SK-N-SH (cell line): ENCODE data around the gene NAALADL2. TPM values are rescaled to one million over a fixed set of nuclear protein-coding genes. Genes with fewer than 3 reads are reported as not detected.

Source experiments
- CTCF ChIA-PET: fragments of 300-600, 350-600 bp; formaldehyde crosslinking; extraction: SDS; loops from one replicate; lab custom pipeline; 2021; lab: Yijun Ruan, JAX
- POLR2A ChIA-PET: fragments of 350-600 bp; sonication (Branson Sonifier 250); formaldehyde crosslinking; extraction: SDS; loops from one replicate; lab custom pipeline; 2020; ENCODE audit warnings: antibody characterized with exemption, inconsistent platforms; lab: Yijun Ruan, JAX
- DNase-seq: peaks from one replicate; pipeline ENCODE4 v3.0.0; 2012
- H2AFZ ChIP-seq: fragments of 200-600 bp; sonication (generic); 2 replicates; pipeline ENCODE4 v1.8.1; 2016; ENCODE audit warnings: antibody characterized with exemption, mild to moderate bottlenecking, low read depth
- H3F3A ChIP-seq: fragments of 200-600 bp; sonication (generic); replicated peaks from 2 replicates; pipeline ENCODE3; 2016; ENCODE audit warnings: antibody characterized with exemption, mild to moderate bottlenecking; ENCODE audit not compliant: insufficient read depth
- H3K27ac ChIP-seq, 2 experiments: fragments of 200-500 bp in 1 of 2; fragments of 200-600 bp in 1 of 2; sonication (Bioruptor generic) in 1 of 2; sonication (generic), shearing (Covaris generic) in 1 of 2; 2 replicates each; pipeline versions ENCODE4 v1.5.1 to v1.6.1; 2014 to 2016; ENCODE audit warnings: low read depth in 2 of 2, inconsistent platforms in 1 of 2, low read length in 1 of 2, mild to moderate bottlenecking in 1 of 2, mixed read lengths in 1 of 2
- H3K27me3 ChIP-seq: fragments of 200-600 bp; sonication (generic), shearing (Covaris generic); 2 replicates; pipeline ENCODE4 v1.6.1; 2016; ENCODE audit warnings: mixed run types; ENCODE audit not compliant: insufficient read depth
- H3K36me3 ChIP-seq, 2 experiments: fragments of 200-500 bp in 1 of 2; fragments of 200-600 bp in 1 of 2; sonication (Bioruptor generic) in 1 of 2; sonication (generic) in 1 of 2; replicated peaks in 1 of 2; 2 replicates each; pipeline versions ENCODE3 to v1.5.1; 2014 to 2016; ENCODE audit warnings: low read length in 1 of 2, mild to moderate bottlenecking in 1 of 2; ENCODE audit not compliant: insufficient read depth in 2 of 2, control insufficient read depth in 1 of 2
- H3K4me1 ChIP-seq, 2 experiments: fragments of 200-500 bp in 1 of 2; fragments of 200-600 bp in 1 of 2; sonication (Bioruptor generic) in 1 of 2; sonication (generic), shearing (Covaris generic) in 1 of 2; 2 replicates each; pipeline versions ENCODE4 v1.5.1 to v1.6.1; 2014 to 2016; ENCODE audit warnings: low read depth in 1 of 2, low read length in 1 of 2, mixed run types in 1 of 2; ENCODE audit not compliant: insufficient read depth in 2 of 2, control insufficient read depth in 1 of 2
- H3K4me2 ChIP-seq: fragments of 200-600 bp; sonication (generic), shearing (Covaris generic); 2 replicates; pipeline ENCODE4 v1.6.1; 2017; ENCODE audit warnings: mixed run types
- H3K4me3 ChIP-seq, 2 experiments: fragments of 200-500 bp in 1 of 2; fragments of 200-600 bp in 1 of 2; sonication (Bioruptor generic) in 1 of 2; sonication (generic), shearing (Covaris generic) in 1 of 2; 2 replicates each; pipeline versions ENCODE4 v1.5.1 to v1.8.1; 2014 to 2016; ENCODE audit warnings: low read depth in 2 of 2, inconsistent platforms in 1 of 2, low read length in 1 of 2, mild to moderate bottlenecking in 1 of 2, mixed read lengths in 1 of 2, moderate library complexity in 1 of 2
- H3K79me2 ChIP-seq: fragments of 200-600 bp; sonication (generic); 2 replicates; pipeline ENCODE4 v1.8.1; 2017; ENCODE audit warnings: mild to moderate bottlenecking; ENCODE audit not compliant: insufficient read depth
- H3K9ac ChIP-seq: fragments of 200-600 bp; sonication (generic); 2 replicates; pipeline ENCODE4 v1.6.1; 2017; ENCODE audit warnings: mixed run types
- H3K9me2 ChIP-seq: fragments of 200-600 bp; sonication (generic); 2 replicates; pipeline ENCODE4 v1.6.1; 2017; ENCODE audit warnings: mixed run types
- H3K9me3 ChIP-seq: fragments of 200-600 bp; sonication (generic); 2 replicates; pipeline ENCODE4 v1.6.1; 2017; ENCODE audit warnings: mixed run types, mild to moderate bottlenecking, moderate library complexity
- H4K20me1 ChIP-seq: fragments of 200-600 bp; sonication (generic); 2 replicates; pipeline ENCODE4 v1.6.1; 2017; ENCODE audit warnings: mild to moderate bottlenecking, mixed run types; ENCODE audit not compliant: insufficient read depth
- CHD2 ChIP-seq: fragments of 150-350 bp; IDR thresholded peaks from 2 replicates; pipeline ENCODE4 v1.6.1; 2018; ENCODE audit warnings: low read length; ENCODE audit not compliant: partially characterized antibody
- EP300 ChIP-seq, 2 experiments: IDR thresholded peaks; 2 replicates each; pipeline versions ENCODE4 v1.4.0 to v1.6.1; 2012; ENCODE audit warnings: borderline replicate concordance in 1 of 2, low read depth in 1 of 2, low read length in 1 of 2
- EZH2phosphoT487 ChIP-seq: fragments of 200-600 bp; sonication (generic); IDR thresholded peaks from 2 replicates; pipeline ENCODE4 v1.6.1; 2017; ENCODE audit warnings: low read depth, mixed run types, mild to moderate bottlenecking, antibody characterized with exemption, moderate library complexity, borderline replicate concordance
- FOXJ3 ChIP-seq: sonication (generic); formaldehyde crosslinking; IDR thresholded peaks from 2 replicates; pipeline ENCODE4 v1.5.1; 2020; ENCODE audit warnings: mild to moderate bottlenecking, missing genetic modification reagents
- FOXM1 ChIP-seq: IDR thresholded peaks from 2 replicates; pipeline ENCODE4 v1.4.0; 2012; ENCODE audit warnings: low read depth, mild to moderate bottlenecking
- GABPA ChIP-seq: IDR thresholded peaks from 2 replicates; pipeline ENCODE4 v1.4.0; 2012; ENCODE audit warnings: low read depth, mild to moderate bottlenecking
- NFIC ChIP-seq: IDR thresholded peaks from 2 replicates; pipeline ENCODE4 v1.4.0; 2012; ENCODE audit warnings: borderline replicate concordance
- POLR2AphosphoS5 ChIP-seq: IDR thresholded peaks from 2 replicates; pipeline ENCODE4 v1.6.1; 2012; ENCODE audit warnings: low read depth, low read length
- RAD21 ChIP-seq: IDR thresholded peaks from 2 replicates; pipeline ENCODE4 v1.6.1; 2012; ENCODE audit warnings: mild to moderate bottlenecking, low read length
- RCOR1 ChIP-seq: fragments of 150-350 bp; IDR thresholded peaks from 2 replicates; pipeline ENCODE4 v1.6.1; 2017; ENCODE audit warnings: antibody characterized with exemption, low read length
- RFX5 ChIP-seq: IDR thresholded peaks from 2 replicates; pipeline ENCODE4 v1.6.1; 2012; ENCODE audit warnings: mild to moderate bottlenecking, improper control_type of control experiment, low read length
- SIN3A ChIP-seq: IDR thresholded peaks from 2 replicates; pipeline ENCODE4 v1.6.1; 2012; ENCODE audit warnings: low read depth, mild to moderate bottlenecking, low read length, moderate library complexity, borderline replicate concordance
- SMC3 ChIP-seq: IDR thresholded peaks from 2 replicates; pipeline ENCODE4 v1.6.1; 2012; ENCODE audit warnings: low read depth, low read length, improper control_type of control experiment
- TAF1 ChIP-seq: IDR thresholded peaks from 2 replicates; pipeline ENCODE4 v1.6.1; 2012; ENCODE audit warnings: low read depth, mild to moderate bottlenecking, low read length, moderate library complexity, borderline replicate concordance
- TCF12 ChIP-seq: IDR thresholded peaks from 2 replicates; pipeline ENCODE4 v1.4.0; 2012
- WGBS: methylation state at CpG from one replicate; pipeline ENCODE4 v1.1.6; 2017; ENCODE audit warnings: low lambda C conversion rate; 5-methylcytosine and 5-hydroxymethylcytosine counted together
- polyA plus RNA-seq, 3 experiments: library from polyadenylated mRNA; depleted of rRNA; stranded (reverse); fragments of >200 nt; gene quantifications; 2 replicates each; pipeline ENCODE4 v1.2.3, GENCODE V29; 2012
- TF ChIP-seq, protein P1 (sequence below): fragments of 200-600 bp; sonication (generic); IDR thresholded peaks from 2 replicates; pipeline ENCODE4 v1.6.1; 2017; ENCODE audit warnings: antibody characterized with exemption, mild to moderate bottlenecking, moderate library complexity
- TF ChIP-seq, protein P2 (sequence below): IDR thresholded peaks from 2 replicates; pipeline ENCODE4 v1.4.0; 2012; ENCODE audit warnings: low read depth, borderline replicate concordance
- TF ChIP-seq, protein P3 (sequence below): IDR thresholded peaks from 2 replicates; pipeline ENCODE4; 2012
- TF ChIP-seq, protein P4 (sequence below): fragments of 150-350 bp; IDR thresholded peaks from 2 replicates; pipeline ENCODE4 v1.6.1; 2017; ENCODE audit warnings: antibody characterized with exemption, low read length, low read depth, borderline replicate concordance
- TF ChIP-seq, protein P5 (sequence below): IDR thresholded peaks from 2 replicates; pipeline ENCODE4 v1.4.0; 2012; ENCODE audit warnings: low read depth

NAALADL2 gene
- polyA plus RNA-seq, 1 of the 3 experiments (the other 2 are of a cell fraction) = 1.2 TPM

DNA sequence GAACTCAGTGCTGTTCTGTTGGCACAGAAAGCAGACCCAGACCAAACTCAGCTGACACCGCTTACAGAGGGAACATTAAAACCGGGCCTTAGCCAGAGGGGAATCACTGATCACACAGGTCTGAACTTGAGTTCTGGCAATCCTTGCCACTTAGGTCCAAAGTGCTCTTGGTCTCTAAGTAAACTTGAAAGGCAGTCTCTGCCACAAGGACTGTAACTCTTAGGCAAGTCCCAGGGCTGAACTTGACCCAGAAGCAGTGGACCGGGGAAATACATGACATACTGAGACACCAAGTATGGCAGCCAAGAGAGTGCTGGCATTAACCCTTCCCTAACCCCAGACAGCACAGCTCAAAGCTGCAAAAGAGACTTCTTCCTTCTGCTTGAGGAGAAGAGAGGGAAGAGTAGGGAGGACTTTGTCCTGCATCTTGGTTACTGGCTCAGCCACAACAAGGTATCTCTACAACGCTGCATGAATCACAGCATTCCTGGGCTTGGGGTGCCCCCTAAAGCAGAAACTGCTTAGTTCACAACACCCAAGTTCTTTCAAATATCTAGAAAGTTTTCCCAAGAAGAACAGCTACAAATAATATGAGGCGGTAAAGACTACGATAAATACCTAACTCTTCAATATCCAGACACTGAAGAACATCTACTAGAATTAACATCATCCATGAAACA is 32.5 kb downstream of the NAALADL2 start:
- no peak for DNase-seq
- CTCF ChIA-PET = no interaction called here
- H3K4me3 ChIP-seq = no peak overlapping the region
- peaks cover 5% of the 10 kb centered on the region; the same call in 1 of the 2 replicates for H3K9me3 ChIP-seq
- H3K9ac ChIP-seq = no peak overlapping the region
- no peaks in the 10 kb centered on the region for H3K79me2 ChIP-seq
- no peak overlapping the region for H2AFZ ChIP-seq
- H3K4me2 ChIP-seq = no peak overlapping the region
- POLR2A ChIA-PET = no interaction called here
- no peaks in the 10 kb centered on the region for H4K20me1 ChIP-seq
- no peaks in the 10 kb centered on the region for H3K27me3 ChIP-seq
- 90% methylated on average over 6 of the region's 6 CpGs for WGBS
- no peaks in the 10 kb centered on the region for H3F3A ChIP-seq
- TF ChIP-seq TCF12 (no peak), FOXM1 (no peak), SMC3 (no peak), TAF1 (no peak), EP300 (IDR thresholded peaks at IDR 0.05; ENCODE audit: borderline replicate concordance in 1 of 2, low read depth in 1 of 2, low read length in 1 of 2) (no peak), POLR2AphosphoS5 (no peak), NFIC (no peak), GABPA (no peak), CHD2 (no peak), RAD21 (no peak; the same call in 1 of the 2 replicates)
- TF ChIP-seq, protein P1, sequence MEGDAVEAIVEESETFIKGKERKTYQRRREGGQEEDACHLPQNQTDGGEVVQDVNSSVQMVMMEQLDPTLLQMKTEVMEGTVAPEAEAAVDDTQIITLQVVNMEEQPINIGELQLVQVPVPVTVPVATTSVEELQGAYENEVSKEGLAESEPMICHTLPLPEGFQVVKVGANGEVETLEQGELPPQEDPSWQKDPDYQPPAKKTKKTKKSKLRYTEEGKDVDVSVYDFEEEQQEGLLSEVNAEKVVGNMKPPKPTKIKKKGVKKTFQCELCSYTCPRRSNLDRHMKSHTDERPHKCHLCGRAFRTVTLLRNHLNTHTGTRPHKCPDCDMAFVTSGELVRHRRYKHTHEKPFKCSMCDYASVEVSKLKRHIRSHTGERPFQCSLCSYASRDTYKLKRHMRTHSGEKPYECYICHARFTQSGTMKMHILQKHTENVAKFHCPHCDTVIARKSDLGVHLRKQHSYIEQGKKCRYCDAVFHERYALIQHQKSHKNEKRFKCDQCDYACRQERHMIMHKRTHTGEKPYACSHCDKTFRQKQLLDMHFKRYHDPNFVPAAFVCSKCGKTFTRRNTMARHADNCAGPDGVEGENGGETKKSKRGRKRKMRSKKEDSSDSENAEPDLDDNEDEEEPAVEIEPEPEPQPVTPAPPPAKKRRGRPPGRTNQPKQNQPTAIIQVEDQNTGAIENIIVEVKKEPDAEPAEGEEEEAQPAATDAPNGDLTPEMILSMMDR = no peak
- TF ChIP-seq, protein P2, sequence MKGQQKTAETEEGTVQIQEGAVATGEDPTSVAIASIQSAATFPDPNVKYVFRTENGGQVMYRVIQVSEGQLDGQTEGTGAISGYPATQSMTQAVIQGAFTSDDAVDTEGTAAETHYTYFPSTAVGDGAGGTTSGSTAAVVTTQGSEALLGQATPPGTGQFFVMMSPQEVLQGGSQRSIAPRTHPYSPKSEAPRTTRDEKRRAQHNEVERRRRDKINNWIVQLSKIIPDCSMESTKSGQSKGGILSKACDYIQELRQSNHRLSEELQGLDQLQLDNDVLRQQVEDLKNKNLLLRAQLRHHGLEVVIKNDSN = no peak
- H3K9me2 ChIP-seq = no peaks in the 10 kb centered on the region
- H3K4me1 ChIP-seq = no peaks in the 10 kb centered on the region
- H3K27ac ChIP-seq = no peak overlapping the region
- no peaks in the 10 kb centered on the region for H3K36me3 ChIP-seq

DNA sequence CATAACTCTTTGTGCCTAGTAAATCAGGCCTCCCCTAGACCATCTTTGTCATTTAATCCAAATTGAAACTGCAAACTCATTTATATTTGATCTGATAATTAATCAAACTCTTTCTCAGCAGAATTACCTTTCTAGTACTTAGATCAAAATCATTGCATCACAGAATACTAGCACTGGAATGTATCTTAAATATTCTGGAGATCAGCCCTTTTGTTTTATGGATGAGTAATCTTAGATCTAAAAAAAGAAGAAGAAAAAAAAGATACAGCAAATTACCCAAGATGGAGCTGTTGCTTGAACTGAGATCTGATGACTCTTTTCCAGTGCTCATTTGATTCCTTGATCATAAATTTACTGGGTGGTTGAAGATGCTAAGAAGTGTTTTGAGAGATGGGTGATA is 47.9 kb downstream of the NAALADL2 start:
- no peaks in the 10 kb centered on the region for H3F3A ChIP-seq
- no peaks in the 10 kb centered on the region for H3K9me2 ChIP-seq
- H3K36me3 ChIP-seq = no peaks in the 10 kb centered on the region
- H3K9me3 ChIP-seq = no peaks in the 10 kb centered on the region
- H3K79me2 ChIP-seq = no peaks in the 10 kb centered on the region
- H4K20me1 ChIP-seq = no peaks in the 10 kb centered on the region
- peak overlapping the region; percentile 31; the same call in 1 of the 2 replicates for H2AFZ ChIP-seq
- no peak overlapping the region for H3K9ac ChIP-seq
- DNase-seq = no peak
- H3K27me3 ChIP-seq = no peaks in the 10 kb centered on the region
- CTCF ChIA-PET = no interaction called here
- no peaks in the 10 kb centered on the region for H3K4me1 ChIP-seq
- H3K27ac ChIP-seq = no peak overlapping the region
- no peak overlapping the region for H3K4me2 ChIP-seq
- no peak overlapping the region for H3K4me3 ChIP-seq
- POLR2A ChIA-PET = no interaction called here
- TF ChIP-seq EZH2phosphoT487 (no peak), TCF12 (no peak), SIN3A (no peak), RFX5 (no peak), RCOR1 (no peak), CHD2 (no peak), FOXJ3 (CRISPR knock-in tag) (no peak)
- TF ChIP-seq, protein P3, sequence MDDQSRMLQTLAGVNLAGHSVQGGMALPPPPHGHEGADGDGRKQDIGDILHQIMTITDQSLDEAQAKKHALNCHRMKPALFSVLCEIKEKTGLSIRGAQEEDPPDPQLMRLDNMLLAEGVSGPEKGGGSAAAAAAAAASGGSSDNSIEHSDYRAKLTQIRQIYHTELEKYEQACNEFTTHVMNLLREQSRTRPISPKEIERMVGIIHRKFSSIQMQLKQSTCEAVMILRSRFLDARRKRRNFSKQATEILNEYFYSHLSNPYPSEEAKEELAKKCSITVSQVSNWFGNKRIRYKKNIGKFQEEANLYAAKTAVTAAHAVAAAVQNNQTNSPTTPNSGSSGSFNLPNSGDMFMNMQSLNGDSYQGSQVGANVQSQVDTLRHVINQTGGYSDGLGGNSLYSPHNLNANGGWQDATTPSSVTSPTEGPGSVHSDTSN = no peak
- TF ChIP-seq, protein P2 = no peak
- TF ChIP-seq, protein P1 = no peak
- TF ChIP-seq, protein P4, sequence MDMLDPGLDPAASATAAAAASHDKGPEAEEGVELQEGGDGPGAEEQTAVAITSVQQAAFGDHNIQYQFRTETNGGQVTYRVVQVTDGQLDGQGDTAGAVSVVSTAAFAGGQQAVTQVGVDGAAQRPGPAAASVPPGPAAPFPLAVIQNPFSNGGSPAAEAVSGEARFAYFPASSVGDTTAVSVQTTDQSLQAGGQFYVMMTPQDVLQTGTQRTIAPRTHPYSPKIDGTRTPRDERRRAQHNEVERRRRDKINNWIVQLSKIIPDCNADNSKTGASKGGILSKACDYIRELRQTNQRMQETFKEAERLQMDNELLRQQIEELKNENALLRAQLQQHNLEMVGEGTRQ = no peak
- TF ChIP-seq, protein P5, sequence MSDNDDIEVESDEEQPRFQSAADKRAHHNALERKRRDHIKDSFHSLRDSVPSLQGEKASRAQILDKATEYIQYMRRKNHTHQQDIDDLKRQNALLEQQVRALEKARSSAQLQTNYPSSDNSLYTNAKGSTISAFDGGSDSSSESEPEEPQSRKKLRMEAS = no peak
